ENCODE results near the gene NSUN7. TPM values are rescaled to one million over a fixed set of nuclear protein-coding genes. Genes with fewer than 3 reads are reported as not detected.
A peak's percentile ranks its signal among the peaks of the same experiment; 100 is the strongest.

Gene NSUN7
- total RNA-seq, 4 donors from 2014 or later = 2.1 to 8.7 (median 2.9) TPM

DNA sequence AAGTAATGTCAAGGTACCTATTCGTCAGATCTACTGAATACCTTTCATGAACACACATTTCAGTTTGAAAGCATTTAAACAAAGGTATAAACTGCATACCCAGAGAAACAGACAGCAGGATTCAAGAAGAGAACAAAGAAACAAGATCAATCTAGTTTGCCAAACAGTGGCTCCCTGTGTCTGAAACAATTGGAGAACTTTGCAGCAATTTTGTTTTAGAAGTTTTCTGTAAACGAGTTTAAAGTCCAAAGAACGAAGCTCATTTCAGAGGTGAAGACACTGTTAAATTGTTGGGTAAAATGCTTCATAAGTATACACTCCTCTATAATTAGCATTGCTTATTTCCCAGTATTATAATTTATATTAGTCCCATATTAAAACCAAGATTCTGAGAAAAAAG, 21.4 kb upstream of the NSUN7 start:
- no peaks in the 10 kb centered on the region for H3K27me3 ChIP-seq
- H3K36me3 ChIP-seq = no peaks in the 10 kb centered on the region
- H3K4me3 ChIP-seq = no peak overlapping the region
- no peak overlapping the region for H3K27ac ChIP-seq
- no peaks in the 10 kb centered on the region for H3K9me3 ChIP-seq
- WGBS, 2 donors (ENCODE audit: low coverage in 1 of 2) = 66 to 70% methylated on average over 2 to 3 of the region's 3 CpGs
- no peak for ATAC-seq
- H3K4me1 ChIP-seq = no peaks in the 10 kb centered on the region
- TF ChIP-seq CTCF (IDR thresholded peaks at IDR 0.05) = no peak
- TF ChIP-seq EP300 (IDR thresholded peaks at IDR 0.05) = no peak
- TF ChIP-seq POLR2AphosphoS5 (IDR thresholded peaks at IDR 0.05) = no peak

GRCh38 chr4:40729555-40729954, 20.2 kb upstream of the NSUN7 start:
- TF ChIP-seq CTCF (IDR thresholded peaks at IDR 0.05) (no peak), EP300 (IDR thresholded peaks at IDR 0.05) (no peak), POLR2AphosphoS5 (IDR thresholded peaks at IDR 0.05) (no peak), POLR2A (IDR thresholded peaks at IDR 0.05) (no peak)
- Histone ChIP-seq H3K36me3 (no peaks in the 10 kb centered on the region), H3K9me3 (no peaks in the 10 kb centered on the region), H3K4me3 (no peak overlapping the region), H3K27me3 (no peaks in the 10 kb centered on the region), H3K27ac (no peak overlapping the region), H3K4me1 (no peaks in the 10 kb centered on the region)
- 60 to 80% methylated on average over 1 of the region's 1 CpG for WGBS, 2 donors (ENCODE audit: low coverage in 1 of 2)
- no peak for ATAC-seq

DNA sequence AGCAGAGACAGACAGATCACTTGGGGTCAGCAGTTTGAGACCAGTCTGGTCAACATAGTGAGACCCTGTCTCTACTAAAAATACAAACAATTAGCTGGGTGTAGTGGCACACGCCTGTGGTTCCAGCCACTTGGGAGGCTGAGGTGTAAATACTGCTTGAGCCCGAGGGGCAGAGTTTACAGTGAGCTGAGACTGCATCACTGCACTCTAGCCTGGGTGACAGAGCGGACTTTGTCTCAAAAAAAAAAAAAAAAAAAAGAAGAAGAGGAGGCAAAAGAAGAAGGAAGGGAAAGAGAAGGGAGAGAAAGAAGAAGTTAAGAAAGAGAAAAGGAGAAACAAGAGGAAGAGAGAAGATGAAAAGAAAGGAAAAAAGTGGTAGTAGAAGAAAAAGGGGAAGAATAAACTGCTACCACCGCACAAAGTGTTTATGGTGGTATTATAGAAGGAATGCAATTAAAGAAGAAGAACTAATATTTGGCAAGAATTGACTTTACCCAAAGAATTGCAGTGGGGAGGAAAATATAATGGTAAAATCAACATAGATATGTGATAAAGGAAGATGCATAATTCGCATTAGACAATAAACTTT, 19.6 kb upstream of the NSUN7 start:
- Histone ChIP-seq H3K36me3 (no peaks in the 10 kb centered on the region), H3K27me3 (no peaks in the 10 kb centered on the region), H3K4me1 (no peaks in the 10 kb centered on the region), H3K27ac (no peak overlapping the region), H3K9me3 (no peaks in the 10 kb centered on the region), H3K4me3 (no peak overlapping the region)
- TF ChIP-seq EP300 (IDR thresholded peaks at IDR 0.05) = no peak
- no peak for TF ChIP-seq POLR2AphosphoS5 (IDR thresholded peaks at IDR 0.05)
- no peak for TF ChIP-seq POLR2A (IDR thresholded peaks at IDR 0.05)
- TF ChIP-seq CTCF (IDR thresholded peaks at IDR 0.05) = no peak
- ATAC-seq = no peak
- 78 to 82% methylated on average over 3 to 5 of the region's 5 CpGs for WGBS, 2 donors (ENCODE audit: low coverage in 1 of 2)

GRCh38 chr4:40731361-40731760, 18.4 kb upstream of the NSUN7 start:
- Histone ChIP-seq H3K27me3 (no peaks in the 10 kb centered on the region), H3K4me1 (no peaks in the 10 kb centered on the region), H3K4me3 (no peak overlapping the region), H3K36me3 (no peaks in the 10 kb centered on the region), H3K27ac (no peak overlapping the region), H3K9me3 (no peaks in the 10 kb centered on the region)
- no peak for ATAC-seq
- TF ChIP-seq CTCF (IDR thresholded peaks at IDR 0.05) (no peak), EP300 (IDR thresholded peaks at IDR 0.05) (no peak), POLR2A (IDR thresholded peaks at IDR 0.05) (no peak), POLR2AphosphoS5 (IDR thresholded peaks at IDR 0.05) (no peak)

DNA sequence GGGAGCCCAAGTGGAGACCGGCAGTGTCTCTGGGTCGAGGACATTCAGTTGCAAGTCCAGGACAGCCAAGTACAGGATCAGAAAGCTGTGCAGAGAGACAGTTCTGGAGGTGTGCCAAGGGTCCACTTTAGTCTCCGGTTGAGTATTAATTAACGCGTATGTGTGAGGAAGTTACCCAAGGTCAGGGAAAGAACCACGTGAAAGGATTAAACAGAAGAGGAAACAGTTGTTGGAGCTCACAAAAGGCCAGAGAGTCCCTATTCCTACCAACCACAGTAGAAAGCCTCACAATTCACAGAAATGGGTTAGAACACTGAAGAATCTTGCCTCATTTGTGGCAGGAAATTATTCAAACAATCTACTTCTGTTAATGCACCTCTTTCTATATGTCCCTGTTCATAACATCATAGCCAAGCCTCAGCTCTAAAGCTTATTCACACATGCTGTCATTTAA, 17.9 kb upstream of the NSUN7 start:
- no peak for TF ChIP-seq POLR2A (IDR thresholded peaks at IDR 0.05)
- H3K4me1 ChIP-seq = no peaks in the 10 kb centered on the region
- H3K4me3 ChIP-seq = no peak overlapping the region
- 24 to 29% methylated on average over 4 to 6 of the region's 6 CpGs for WGBS, 2 donors (ENCODE audit: low coverage in 1 of 2)
- H3K9me3 ChIP-seq = no peaks in the 10 kb centered on the region
- H3K27me3 ChIP-seq = no peaks in the 10 kb centered on the region
- H3K27ac ChIP-seq = no peak overlapping the region
- no peaks in the 10 kb centered on the region for H3K36me3 ChIP-seq
- peak; percentile 36 for ATAC-seq

All from gastroesophageal sphincter (tissue), 4 donors.